ENCODE data around the gene ABO. TPM values are rescaled to one million over a fixed set of nuclear protein-coding genes. Genes with fewer than 3 reads are reported as not detected.

ABO gene
- total RNA-seq, 1 experiment from 2014 or later = 1.2 TPM

DNA sequence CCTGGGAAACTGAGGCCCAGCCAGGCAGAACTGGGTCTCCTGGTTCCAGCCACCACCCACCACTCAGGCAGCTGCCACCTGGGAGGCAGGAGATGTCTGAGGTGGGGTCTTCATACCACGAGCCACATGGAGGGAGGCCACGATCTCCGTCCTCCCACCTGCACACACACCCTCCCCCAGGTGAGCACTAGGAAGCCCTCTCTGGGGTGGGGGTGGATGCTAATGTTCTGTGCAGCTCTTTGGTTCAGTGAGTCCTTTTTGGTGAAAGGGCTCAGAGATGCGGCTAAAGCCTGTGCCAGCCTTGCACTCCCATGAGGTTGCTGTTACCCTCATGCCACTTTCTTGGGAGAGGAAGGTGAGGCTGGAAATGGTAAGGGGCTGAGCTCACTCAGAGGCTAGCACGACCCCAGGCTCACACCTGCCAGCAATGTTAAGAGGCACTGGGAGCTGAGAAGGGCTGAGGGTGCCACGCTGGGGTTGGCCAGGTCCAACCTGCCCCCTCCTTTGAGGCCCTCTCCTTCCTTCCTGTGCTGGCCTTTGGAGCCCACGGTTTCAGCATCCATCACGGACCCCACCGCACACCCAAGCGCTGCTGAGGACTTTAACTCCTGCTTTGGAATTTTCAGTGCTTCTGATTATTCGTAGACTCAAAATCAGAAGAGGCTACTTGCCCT, 39.3 kb downstream of the ABO start (continued):
- no peak for TF ChIP-seq RAD21 (IDR thresholded peaks at IDR 0.05; ENCODE audit: low read depth)
- TF ChIP-seq FOSL1 (IDR thresholded peaks at IDR 0.05; ENCODE audit: low read depth) = no peak
- no peak for TF ChIP-seq POLR2AphosphoS5 (IDR thresholded peaks at IDR 0.05; ENCODE audit: low read depth, low read length)
- TF ChIP-seq, protein P1, sequence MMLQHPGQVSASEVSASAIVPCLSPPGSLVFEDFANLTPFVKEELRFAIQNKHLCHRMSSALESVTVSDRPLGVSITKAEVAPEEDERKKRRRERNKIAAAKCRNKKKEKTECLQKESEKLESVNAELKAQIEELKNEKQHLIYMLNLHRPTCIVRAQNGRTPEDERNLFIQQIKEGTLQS (IDR thresholded peaks at IDR 0.05) = no peak
- no peak for TF ChIP-seq CEBPB (IDR thresholded peaks at IDR 0.05; ENCODE audit: low read depth)
- TF ChIP-seq JUND (IDR thresholded peaks at IDR 0.05) = no peak
- no peak for TF ChIP-seq ZNF274 (IDR thresholded peaks at IDR 0.05; ENCODE audit: low read depth, low read length)
- no peak for TF ChIP-seq EZH2phosphoT487 (IDR thresholded peaks at IDR 0.05; ENCODE audit: borderline replicate concordance)
- no peak for TF ChIP-seq CBX3 (IDR thresholded peaks at IDR 0.05; ENCODE audit: low read depth)
- TF ChIP-seq, protein P2, sequence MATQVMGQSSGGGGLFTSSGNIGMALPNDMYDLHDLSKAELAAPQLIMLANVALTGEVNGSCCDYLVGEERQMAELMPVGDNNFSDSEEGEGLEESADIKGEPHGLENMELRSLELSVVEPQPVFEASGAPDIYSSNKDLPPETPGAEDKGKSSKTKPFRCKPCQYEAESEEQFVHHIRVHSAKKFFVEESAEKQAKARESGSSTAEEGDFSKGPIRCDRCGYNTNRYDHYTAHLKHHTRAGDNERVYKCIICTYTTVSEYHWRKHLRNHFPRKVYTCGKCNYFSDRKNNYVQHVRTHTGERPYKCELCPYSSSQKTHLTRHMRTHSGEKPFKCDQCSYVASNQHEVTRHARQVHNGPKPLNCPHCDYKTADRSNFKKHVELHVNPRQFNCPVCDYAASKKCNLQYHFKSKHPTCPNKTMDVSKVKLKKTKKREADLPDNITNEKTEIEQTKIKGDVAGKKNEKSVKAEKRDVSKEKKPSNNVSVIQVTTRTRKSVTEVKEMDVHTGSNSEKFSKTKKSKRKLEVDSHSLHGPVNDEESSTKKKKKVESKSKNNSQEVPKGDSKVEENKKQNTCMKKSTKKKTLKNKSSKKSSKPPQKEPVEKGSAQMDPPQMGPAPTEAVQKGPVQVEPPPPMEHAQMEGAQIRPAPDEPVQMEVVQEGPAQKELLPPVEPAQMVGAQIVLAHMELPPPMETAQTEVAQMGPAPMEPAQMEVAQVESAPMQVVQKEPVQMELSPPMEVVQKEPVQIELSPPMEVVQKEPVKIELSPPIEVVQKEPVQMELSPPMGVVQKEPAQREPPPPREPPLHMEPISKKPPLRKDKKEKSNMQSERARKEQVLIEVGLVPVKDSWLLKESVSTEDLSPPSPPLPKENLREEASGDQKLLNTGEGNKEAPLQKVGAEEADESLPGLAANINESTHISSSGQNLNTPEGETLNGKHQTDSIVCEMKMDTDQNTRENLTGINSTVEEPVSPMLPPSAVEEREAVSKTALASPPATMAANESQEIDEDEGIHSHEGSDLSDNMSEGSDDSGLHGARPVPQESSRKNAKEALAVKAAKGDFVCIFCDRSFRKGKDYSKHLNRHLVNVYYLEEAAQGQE (IDR thresholded peaks at IDR 0.05; ENCODE audit: low read depth) = no peak
- no peak for TF ChIP-seq SP1 (IDR thresholded peaks at IDR 0.05; ENCODE audit: low read depth)

All from HCT116 (cell line).